GM21360 (cell line): ENCODE measurements around the gene RGR.
"Not testable (repeated sequence)": the region's sequence is repeated elsewhere in the genome, so short reads cannot be mapped to it uniquely, and the experiment has no call there.

ENCODE experiments used
- ATAC-seq: cut with Tn5 transposase; IDR thresholded peaks from one replicate; pipeline ENCODE4 v1.9.1; 2021; ENCODE audit warnings: mild to moderate bottlenecking, moderate library complexity; ENCODE audit not compliant: unreplicated experiment

Gene RGR

DNA sequence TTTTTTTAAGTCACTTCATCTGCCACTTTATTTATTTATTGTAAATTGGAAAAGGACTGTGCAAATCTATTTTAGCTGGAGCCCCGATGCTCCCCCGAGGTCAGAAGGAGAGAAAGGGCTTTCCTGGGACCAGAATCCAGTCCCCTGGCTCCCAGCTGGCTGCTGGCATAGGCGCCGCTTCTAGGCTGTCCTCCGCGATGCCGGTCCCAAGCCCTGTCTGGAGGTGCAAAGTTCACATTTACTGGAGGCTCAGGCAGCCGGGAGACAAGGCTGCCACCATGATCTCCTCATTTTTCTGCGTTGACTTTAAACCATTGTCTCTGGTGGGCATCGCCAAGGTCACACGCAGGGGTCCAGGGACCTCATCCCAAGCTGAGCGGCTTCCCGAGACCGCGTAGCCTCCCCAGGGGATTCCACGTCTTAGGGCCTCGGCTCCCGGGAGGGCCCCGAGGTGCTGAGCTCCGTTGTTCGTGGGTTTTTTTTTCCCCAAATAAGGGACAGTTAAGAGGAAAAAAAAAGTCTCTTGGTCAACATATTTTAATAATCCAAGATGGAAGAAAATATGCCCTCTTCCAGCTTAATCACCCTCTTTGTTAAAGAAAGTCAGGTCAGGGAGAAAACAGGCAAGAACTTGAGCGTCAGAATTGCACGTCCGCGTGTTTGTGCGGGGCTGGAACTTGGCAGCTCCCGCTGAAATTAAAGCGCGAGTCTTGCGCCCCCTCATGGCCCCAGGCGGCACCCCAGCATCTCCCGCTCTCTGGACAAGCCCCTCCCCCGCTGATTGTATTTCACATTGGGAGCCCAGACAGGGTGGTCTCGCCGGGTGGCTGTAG is 11.9 kb downstream of the RGR start:
- peak; percentile 72 for ATAC-seq

DNA sequence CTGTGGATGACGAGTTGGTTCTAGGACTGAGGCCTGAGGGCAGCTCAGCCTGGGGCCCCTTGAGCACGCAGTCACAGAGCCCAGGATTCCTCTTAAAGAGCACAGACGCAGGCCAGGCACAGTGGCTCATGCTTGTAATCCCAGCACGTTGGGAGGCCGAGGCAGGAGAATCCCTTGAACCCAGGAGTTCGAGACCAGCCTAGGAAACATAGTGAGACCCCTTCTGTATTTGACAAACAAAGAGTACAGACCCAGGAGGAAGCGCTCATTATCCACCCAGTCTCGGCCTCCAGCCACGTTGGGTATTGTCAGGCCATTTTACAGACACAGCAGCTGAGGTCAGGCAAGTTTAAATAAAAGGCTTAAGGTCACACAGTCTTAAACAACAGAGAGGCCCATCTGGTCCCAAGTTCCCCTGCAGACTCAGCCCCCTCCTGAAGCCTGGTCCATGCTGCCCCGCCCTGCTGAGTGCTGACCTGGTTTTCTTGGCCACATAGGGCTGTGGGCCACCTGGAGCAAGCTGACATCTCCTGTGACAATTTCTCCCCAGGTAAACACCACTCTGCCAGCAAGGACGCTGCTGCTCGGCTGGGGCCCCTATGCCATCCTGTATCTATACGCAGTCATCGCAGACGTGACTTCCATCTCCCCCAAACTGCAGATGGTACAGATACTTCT is 12.6 kb downstream of the RGR start:
- ATAC-seq = no peak

DNA sequence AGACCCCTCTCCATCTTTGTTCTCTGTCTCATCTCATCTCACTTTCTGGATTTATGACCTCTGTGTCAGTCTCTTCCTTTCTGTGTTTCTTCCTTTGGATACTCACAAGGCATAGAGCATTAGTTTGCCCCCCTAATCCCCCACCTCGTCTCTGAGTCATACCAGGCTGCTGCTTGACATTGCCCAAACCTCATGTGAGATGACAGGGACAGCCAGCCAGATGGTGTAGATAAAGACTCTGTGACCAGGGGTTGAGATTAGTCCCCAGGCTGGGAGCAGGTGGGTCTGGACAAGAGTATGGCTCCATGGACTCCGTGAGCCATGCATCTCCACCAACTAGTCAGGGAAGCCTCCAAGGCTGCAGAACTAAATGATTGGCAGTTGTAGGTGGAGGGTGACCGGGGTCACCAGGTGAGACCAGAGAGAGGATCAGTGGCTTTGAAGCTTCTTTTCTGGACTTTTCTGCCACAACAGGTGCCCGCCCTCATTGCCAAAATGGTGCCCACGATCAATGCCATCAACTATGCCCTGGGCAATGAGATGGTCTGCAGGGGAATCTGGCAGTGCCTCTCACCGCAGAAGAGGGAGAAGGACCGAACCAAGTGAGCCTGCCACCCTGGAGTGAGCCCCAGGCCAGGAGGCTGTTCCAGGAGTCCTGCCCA is 13.3 kb downstream of the RGR start:
- no peak for ATAC-seq

DNA sequence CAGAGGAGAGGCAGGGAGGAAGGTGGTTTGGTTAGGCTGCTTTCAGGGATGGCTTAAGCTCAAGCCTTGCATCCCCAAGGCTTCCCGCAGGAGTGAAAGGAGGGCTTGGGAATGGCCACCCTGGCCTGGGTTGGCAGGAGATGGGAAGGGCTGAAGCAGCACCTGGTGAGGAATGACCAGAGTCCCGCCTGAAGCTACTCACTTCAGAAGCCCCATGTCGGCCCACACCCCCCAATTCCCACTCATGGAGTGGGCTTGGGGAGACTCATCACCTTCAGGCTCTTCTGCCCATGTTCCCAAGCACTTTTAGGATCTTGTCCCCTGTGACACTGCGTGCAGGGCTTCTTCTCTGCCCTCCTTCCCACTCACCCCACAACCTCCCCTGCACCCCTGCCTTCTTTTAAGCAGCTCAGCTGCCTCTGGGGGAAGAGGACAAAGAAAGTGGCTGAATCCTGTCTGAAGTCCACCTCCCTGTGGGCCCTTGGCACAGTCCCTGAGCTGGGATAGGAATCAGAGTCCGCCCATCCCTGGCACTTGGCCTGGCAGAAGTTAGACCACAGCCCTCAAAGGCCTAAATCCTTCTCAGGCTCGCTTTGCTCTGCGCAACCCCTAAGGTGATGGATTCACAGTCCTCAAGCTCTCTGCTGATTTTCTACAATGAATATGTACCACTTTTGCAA is 16.5 kb downstream of the RGR start:
- ATAC-seq = no peak

DNA sequence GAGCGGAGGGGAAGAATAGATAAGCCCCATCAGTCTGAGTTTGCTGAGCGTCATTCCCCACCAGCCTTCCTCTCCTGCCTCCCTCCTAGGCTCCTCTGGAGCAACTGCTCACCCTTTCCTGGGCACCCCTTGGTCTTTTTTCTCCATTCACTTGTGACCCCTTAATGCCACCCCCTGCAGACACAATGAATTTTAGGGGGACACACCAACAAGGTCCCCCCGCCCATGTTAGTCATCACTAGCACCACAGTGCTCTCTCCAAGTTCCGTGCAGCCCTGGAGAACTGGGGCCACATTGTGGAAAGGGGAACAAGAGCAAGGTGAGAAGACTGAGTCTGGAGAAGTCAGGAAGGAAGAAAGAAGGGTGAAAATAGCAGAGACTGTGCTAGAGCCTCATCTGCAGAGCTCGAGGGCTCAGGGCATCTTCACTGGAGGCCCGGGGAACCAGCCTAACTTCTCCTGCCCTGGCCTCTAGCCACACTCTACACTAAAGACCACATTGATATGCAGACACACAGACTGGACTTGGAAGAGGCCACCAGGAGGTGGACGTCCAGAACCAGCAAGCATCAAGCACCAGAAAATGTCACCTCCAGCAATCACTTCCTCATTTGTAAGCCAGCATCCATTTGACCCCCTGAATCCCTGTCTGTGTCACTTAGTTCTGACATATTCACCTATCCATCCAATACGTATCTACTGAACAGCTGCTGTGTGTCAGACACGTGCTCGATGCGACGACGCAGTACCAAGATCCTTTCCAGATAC is 17.5 kb downstream of the RGR start:
- no peak for ATAC-seq

DNA sequence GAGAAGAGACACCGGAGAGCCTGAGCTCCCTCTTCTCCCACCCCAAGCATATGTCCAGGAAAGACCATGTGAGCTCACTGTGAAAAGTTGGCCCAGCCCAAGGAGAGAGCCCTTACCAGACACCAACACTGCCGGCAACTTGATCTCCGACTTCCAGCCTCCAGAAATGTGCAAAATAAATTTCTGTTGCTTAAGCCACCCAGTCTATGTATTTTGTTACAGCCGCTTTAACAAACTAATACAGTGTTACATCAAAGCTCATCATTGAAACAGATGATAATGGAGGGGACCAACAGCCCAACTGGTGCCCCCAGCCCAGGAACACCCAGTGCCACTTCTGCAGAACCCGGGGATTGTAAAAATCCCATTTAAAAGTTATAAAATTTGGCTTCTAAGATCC is 18.9 kb downstream of the RGR start:
- no peak for ATAC-seq

DNA sequence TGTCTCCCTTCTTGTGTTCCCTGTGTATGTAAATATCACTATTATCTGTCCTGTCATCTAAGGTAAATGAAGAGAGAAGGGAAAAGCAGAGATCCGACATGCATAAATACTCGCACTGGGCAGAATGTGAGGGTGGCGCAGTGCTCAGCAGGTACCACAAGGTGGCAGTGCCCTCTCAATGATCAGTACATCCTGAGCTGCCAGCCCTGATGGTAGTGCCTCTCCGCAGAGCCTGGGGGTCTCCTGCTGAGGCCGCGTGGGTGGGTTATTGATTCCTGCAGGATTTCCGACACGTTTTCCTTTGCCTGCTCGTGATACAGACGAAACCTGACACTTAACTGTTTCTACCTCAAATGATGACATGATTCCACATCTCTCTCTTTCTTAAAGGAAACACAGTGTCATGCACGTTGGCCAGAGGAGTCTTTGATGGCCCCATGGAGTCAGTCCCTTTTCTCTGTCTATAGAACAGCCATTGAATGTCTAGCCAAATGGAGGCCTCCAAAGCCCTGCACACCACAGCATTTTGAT is 19.8 kb downstream of the RGR start:
- ATAC-seq = peak; percentile 89

DNA sequence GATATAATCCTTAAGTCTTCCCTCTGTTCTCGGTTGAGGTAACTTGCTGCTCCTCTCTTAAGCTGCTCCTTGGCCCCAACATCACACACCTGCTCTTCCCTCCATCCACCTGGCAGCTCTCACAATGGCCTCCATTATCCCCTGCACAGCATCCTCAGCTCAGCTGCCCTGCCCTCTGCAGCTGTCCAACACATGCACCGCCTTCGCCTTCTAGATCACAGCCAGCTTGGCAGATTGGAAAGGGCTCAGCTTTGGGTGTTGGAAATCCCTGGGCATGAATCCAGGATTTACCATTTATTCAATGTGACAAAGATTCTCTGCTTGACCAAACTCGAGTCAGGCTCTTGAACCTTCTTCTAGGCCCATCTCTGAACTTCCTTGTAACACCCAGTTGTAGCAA is 20.6 kb downstream of the RGR start:
- no peak for ATAC-seq

DNA sequence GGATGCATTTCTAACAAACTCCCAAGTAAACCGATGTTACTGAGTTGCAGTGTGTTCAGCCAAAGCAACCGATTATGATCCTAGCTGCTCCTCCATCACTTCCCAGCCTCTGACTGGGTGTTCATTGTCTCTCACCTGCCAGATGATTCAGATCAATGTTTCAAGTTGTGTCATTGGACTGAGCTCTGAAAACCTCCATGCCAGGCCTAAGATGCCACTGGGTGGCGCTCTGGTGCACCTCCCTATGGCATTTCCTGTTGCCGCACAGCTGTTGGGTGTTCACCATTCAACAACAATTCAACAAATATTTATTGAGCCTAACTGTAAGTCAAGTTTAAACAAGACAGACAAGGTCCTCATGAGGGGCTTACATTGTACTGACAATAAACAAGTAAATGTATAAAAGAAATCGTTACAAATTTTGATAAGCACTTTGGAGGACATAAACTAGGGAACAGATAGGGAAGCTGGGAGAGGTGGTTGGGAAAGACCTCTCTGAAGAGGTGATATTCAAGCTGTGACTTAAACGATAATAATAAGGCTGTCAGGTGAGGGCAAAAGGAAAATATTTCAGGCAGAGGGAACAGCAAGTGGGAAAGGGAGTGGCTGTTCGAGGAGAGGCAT is 22.8 kb downstream of the RGR start:
- peak; percentile 68 for ATAC-seq

DNA sequence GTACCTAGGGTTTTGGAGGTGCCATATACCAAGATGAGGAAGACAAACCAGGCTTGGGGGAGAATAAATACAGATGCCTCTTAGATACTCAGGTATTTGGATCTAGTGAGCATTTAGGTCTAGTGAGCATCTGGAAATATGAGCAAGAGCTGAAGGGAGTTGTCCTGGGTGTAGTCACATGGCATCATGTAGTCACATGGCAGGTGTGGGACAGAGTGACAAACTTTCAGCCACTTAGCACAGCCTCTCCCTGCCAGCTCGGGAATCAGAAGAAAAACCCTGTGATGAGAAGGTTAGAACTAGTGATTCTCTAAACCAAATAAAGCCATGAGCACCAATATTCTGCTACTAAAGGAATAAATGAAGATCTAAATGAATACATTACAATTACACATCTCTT is 24.3 kb downstream of the RGR start:
- no peak for ATAC-seq

DNA sequence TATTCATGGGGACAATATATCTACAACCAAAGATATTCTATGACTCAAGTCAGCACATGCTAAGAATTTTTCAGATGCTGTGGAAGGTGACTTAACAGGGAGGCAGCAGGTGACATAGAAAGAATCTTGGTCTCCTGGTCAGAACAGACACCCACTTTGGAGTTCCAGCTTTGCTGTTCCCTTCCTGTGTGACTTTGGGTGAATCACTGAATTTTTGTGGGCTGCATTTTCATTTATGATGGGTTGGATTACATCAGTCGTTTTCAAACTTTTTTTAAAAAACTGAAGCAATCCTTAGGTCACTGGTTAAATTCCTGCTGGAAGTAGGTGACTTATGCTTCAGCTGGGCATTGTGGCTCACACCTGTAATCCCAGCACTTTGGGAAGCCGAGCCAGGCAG is 24.9 kb downstream of the RGR start:
- no peak for ATAC-seq

DNA sequence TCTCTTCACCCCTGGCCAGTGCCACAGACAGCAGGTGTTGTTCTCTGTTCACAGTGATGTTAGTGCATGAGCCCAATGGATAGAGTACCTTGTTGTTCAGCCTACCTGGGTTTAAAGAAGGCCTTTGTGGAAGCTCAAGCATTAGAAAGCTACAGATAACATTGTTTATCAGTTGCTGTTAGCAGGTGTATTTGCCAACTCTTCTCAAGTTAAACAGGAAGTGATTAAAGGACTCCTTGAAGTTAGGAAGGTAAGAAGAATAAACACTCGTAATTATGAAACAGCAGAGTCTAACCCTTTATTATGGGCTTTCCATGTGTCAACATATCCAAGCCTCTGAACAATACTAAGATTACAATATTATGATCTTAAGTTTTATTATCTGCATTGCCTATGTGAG is 25.9 kb downstream of the RGR start:
- ATAC-seq = no peak

DNA sequence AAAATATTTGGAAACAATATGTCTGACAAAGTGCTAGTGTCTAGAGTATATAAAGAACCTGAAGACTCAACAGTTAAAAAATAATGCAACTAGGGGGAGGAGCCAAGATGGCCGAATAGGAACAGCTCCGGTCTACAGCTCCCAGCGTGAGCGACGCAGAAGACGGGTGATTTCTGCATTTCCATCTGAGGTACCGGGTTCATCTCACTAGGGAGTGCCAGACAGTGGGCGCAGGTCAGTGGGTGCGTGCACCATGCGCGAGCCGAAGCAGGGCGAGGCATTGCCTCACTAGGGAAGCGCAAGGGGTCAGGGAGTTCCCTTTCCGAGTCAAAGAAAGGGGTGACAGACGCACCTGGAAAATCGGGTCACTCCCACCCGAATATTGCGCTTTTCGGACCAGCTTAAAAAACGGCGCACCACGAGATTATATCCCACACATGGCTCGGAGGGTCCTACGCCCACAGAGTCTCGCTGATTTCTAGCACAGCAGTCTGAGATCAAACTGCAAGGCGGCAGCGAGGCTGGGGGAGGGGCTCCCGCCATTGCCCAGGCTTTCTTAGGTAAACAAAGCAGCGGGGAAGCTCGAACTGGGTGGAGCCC is 35.1 kb downstream of the RGR start:
- ATAC-seq = not testable (repeated sequence)

DNA sequence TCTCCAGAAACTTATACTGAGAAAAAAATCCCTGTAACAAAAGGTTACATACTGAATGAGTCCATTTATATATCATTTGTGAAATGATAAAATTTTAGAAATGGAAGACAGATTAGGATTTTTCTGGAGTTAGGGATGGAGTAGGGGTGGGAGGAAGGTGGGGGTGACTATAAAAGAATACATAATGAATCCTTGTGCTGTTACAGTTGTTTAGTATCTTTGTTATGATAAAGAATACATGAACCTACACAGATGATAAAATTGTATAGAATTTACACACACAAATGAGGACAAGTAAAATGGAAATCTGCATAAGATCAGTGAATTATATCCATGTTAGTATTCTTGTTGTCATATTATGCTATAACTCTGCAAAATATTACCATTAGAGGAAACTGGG is 41.8 kb downstream of the RGR start:
- no peak for ATAC-seq

DNA sequence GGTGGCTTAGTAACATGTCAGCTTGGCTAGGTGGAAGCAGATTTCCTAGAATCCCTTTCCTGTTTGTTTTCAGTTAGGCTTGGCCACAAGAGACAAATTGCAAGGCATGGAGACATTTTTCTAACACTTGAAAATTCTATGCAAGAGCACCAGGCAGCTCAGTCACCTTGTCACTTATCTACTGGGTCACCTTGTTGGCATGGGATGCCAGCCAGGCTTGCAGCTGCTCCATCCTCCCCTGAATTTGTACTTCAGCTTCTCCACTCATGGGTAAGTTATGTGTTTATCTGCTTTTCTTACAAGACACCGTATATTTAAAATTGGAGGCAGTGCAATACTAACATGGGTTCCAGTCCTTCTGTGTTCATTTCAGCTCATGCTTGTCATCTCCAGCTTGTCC is 43.3 kb downstream of the RGR start:
- no peak for ATAC-seq

DNA sequence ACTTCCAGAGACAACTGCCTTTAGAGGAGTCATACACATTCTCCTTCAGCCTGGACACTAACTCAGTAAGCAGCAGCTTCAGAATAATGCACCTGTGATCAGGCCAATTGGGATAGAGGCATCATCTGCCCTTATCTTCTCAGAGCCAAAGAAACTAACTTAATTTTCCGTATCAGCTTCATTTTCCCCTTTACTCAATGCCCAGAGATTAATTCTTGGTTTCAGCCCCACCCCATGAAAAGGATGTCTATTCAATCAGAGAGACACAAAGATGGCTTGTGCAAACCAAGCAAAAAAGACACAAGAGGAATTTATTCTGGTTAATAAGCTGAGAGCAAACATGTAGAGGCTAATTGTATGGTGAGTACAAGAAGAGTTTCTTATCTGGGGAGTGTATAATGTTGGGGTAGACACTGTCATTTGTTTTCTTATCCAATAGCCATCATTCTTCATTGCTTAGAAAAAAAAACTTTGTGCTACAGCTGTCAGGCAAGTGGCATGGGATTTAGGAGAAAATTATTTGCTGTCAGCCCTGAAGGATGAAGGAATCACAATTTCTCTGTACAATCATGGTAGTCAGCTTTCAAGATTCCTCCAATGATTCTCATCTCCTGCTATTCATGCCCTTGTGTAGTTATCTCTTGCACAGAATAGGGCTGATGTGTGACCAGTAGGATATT is 44.8 kb downstream of the RGR start:
- no peak for ATAC-seq

DNA sequence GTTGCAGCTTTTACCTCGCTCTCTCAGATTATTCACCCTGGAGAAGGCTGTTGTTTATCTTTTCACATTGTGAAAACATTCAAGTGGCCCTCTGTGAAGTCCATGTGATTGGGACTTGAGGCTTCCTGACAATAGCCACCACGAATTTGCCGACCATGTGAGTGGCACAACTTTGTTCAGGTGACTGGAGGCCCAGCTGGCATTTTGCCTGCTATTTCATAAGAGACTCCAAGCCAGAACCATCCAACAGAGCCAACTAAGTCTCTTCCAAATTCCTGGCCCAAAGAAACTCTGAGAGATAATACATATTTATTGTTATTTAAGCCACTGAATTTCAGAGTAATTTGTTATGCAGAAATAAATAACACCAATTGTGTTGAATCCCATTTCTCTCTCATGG is 45.4 kb downstream of the RGR start:
- ATAC-seq = no peak

DNA sequence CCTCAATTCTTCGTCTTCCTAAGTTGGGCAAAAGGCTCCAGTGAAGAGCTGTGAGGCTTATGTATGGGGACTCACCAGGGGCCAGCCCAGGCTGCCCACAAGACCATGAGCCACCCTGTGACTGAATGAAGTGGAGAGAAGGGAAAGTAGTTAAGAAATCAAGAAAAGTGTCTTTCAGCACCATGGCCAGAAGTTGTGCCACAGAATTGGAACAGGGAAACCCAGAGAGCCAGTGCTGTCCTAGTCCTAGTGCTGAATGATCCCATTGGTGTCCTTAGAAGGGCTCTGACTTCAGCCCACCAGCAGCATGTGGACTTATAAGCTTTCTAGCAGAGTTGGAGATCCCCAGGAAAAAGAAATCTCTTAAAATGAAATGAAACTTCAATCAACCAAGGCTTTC is 46.5 kb downstream of the RGR start:
- ATAC-seq = no peak

DNA sequence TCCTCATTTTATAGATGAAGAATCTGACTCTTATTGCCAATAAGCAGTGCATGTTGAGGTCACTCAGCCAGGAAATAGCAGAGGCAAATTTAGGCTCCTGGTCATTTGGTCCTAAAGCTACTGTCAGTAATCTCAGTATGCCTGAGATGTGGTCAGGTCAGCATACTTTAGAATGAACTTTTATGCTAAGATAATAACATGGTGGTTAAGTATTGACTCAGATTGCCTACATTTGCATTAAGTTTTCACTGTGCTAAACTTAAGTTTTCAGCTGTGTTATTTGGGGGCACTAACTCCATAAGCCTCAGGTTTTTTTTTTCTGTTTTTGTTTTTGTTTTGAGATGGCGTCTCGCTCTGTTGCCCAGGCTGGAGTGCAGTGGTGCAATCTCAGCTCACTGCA is 47.6 kb downstream of the RGR start:
- ATAC-seq = peak; percentile 71
